Ishikawa (cell line): Measurements from ENCODE around the gene PPY.

ENCODE experiments used
- CEBPB ChIP-seq: IDR thresholded peaks from 2 replicates; pipeline ENCODE4 v1.6.1; 2012
- CREB1 ChIP-seq: IDR thresholded peaks from 2 replicates; pipeline ENCODE4 v1.6.1; 2012; ENCODE audit warnings: low read depth
- EGR1 ChIP-seq: IDR thresholded peaks from 2 replicates; pipeline ENCODE4 v1.6.1; 2012
- EP300 ChIP-seq: IDR thresholded peaks from 2 replicates; pipeline ENCODE4 v1.6.1; 2012; ENCODE audit warnings: borderline replicate concordance
- FOXM1 ChIP-seq: IDR thresholded peaks from 2 replicates; pipeline ENCODE4 v1.6.1; 2012; ENCODE audit warnings: low read depth, borderline replicate concordance
- MAX ChIP-seq: IDR thresholded peaks from 2 replicates; pipeline ENCODE4 v1.6.1; 2012
- NFIC ChIP-seq: IDR thresholded peaks from 2 replicates; pipeline ENCODE4 v1.6.1; 2012
- RAD21 ChIP-seq: IDR thresholded peaks from 2 replicates; pipeline ENCODE4 v1.6.1; 2012; ENCODE audit warnings: low read depth
- REST ChIP-seq: IDR thresholded peaks from 2 replicates; pipeline ENCODE4 v1.6.1; 2012; ENCODE audit warnings: low read depth, mild to moderate bottlenecking
- TAF1 ChIP-seq: IDR thresholded peaks from 2 replicates; pipeline ENCODE4 v1.6.1; 2012; ENCODE audit warnings: low read depth, mild to moderate bottlenecking
- TCF12 ChIP-seq: IDR thresholded peaks from 2 replicates; pipeline ENCODE4 v1.6.1; 2012; ENCODE audit warnings: low read depth
- TEAD4 ChIP-seq: IDR thresholded peaks from 2 replicates; pipeline ENCODE4 v1.6.1; 2012
- YY1 ChIP-seq: IDR thresholded peaks from 2 replicates; pipeline ENCODE4 v1.6.1; 2012; ENCODE audit warnings: low read depth
- ZBTB7A ChIP-seq: IDR thresholded peaks from 2 replicates; pipeline ENCODE4 v1.6.1; 2012; ENCODE audit warnings: low read depth
- TF ChIP-seq, protein P1 (sequence below): IDR thresholded peaks from 2 replicates; pipeline ENCODE4 v1.6.1; 2012

Gene PPY

DNA sequence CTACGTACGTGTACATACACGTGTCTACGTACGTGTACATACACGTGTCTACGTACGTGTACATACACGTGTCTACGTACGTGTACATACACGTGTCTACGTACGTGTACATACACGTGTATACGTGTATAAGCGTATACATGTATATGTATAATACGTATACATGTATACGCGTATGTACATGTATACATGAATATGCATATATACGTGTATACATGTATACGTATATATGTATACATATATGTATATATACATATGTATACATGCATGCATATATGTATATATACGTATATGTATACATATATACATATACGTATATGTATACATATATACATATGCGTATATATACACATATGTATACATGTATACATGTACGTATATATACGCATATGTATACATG is 33.6 kb upstream of the PPY start:
- TF ChIP-seq FOXM1 = no peak
- no peak for TF ChIP-seq TAF1
- no peak for TF ChIP-seq NFIC
- no peak for TF ChIP-seq MAX
- TF ChIP-seq ZBTB7A = no peak
- no peak for TF ChIP-seq RAD21
- no peak for TF ChIP-seq YY1
- no peak for TF ChIP-seq EP300
- TF ChIP-seq CREB1 = no peak
- no peak for TF ChIP-seq EGR1
- TF ChIP-seq REST = no peak
- TF ChIP-seq, protein P1, sequence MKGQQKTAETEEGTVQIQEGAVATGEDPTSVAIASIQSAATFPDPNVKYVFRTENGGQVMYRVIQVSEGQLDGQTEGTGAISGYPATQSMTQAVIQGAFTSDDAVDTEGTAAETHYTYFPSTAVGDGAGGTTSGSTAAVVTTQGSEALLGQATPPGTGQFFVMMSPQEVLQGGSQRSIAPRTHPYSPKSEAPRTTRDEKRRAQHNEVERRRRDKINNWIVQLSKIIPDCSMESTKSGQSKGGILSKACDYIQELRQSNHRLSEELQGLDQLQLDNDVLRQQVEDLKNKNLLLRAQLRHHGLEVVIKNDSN = no peak
- no peak for TF ChIP-seq TCF12
- no peak for TF ChIP-seq TEAD4
- TF ChIP-seq CEBPB = no peak

GRCh38 chr17:43974382-43975266 is 32.3 kb upstream of the PPY start:
- TF ChIP-seq MAX (no peak), FOXM1 (no peak), NFIC (no peak), CEBPB (no peak), YY1 (no peak), ZBTB7A (no peak), TEAD4 (no peak)

DNA sequence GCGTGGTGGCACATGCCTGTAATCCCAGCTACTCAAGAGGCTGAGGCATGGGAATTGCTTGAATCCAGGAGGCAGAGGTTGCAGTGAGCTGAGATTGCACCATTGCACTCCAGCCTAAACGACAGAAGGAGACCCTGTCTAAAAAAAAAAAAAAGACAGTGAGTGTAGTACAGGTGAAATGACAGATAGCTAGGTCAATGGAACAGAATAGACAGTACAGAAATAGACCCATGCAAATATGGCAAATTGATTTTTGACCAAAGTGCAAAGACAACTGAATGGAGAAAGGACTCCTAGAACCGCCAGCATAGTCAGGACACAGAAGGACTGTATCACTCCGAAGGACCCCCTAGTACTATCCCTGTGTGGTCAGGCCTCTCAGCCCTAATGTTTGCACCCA is 28.1 kb upstream of the PPY start:
- TF ChIP-seq EGR1 = no peak

GRCh38 chr17:43967251-43967875 is 25.1 kb upstream of the PPY start:
- TF ChIP-seq EGR1 = no peak
- no peak for TF ChIP-seq NFIC
- no peak for TF ChIP-seq RAD21
- TF ChIP-seq REST = no peak
- TF ChIP-seq TEAD4 = no peak
- TF ChIP-seq FOXM1 = no peak
- TF ChIP-seq EP300 = no peak
- TF ChIP-seq, protein P1 = no peak
- no peak for TF ChIP-seq MAX
- no peak for TF ChIP-seq YY1
- no peak for TF ChIP-seq CREB1
- TF ChIP-seq CEBPB = no peak
- TF ChIP-seq TCF12 = no peak
- no peak for TF ChIP-seq ZBTB7A
- no peak for TF ChIP-seq TAF1

DNA sequence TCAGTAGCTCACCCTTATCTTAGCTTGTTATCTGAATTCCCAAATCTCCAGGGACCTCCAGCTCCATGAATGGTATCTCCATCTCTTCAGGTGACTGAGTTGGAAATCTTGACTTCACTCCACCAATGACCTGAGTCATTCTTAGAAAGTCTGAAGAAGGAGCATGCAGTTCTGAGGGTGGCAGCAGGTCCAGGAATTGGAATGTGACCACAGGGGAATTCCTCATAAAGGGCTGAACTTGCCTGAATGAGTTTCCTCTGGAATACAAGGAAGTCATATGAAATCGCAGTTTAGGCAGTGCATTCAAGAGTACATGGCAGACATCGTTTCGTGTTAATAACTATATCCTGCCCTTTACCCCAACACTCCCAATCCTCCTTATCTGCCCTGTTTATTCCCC is 24.0 kb upstream of the PPY start:
- TF ChIP-seq EP300 = no peak
- TF ChIP-seq FOXM1 = no peak
- no peak for TF ChIP-seq TCF12
- no peak for TF ChIP-seq EGR1
- no peak for TF ChIP-seq ZBTB7A
- TF ChIP-seq YY1 = no peak
- TF ChIP-seq, protein P1 = no peak
- no peak for TF ChIP-seq MAX
- TF ChIP-seq NFIC = no peak
- no peak for TF ChIP-seq TAF1
- TF ChIP-seq CREB1 = no peak
- TF ChIP-seq REST = no peak
- TF ChIP-seq RAD21 = no peak
- no peak for TF ChIP-seq TEAD4
- no peak for TF ChIP-seq CEBPB
